Measurements from ENCODE around the gene GPR27.

GPR27 gene

GRCh38 chr3:71753701-71754609 lies at the start of gene GPR27:
GPR27 (plus strand) TSS chr3:71753855; CDS start chr3:71754050, 195 bp downstream.
- no peak within 1 kb of the TSS for H3K4me3 ChIP-seq (replicated peaks; ENCODE audit: low read depth, low read length)
- DNase-seq (ENCODE audit: low read depth), result peak; percentile 34
- TF ChIP-seq CTCF (IDR thresholded peaks at IDR 0.05; ENCODE audit: low read length, missing control alignments), result no peak

GRCh38 chr3:71704915-71705314 lies 48.7 kb upstream of the GPR27 start:
- TF ChIP-seq CTCF (IDR thresholded peaks at IDR 0.05; ENCODE audit: low read length, missing control alignments), result no peak
- DNase-seq (ENCODE audit: low read depth), result no peak
- no peak overlapping the region for H3K4me3 ChIP-seq (replicated peaks; ENCODE audit: low read depth, low read length)

GRCh38 chr3:71705681-71706080 lies 48.0 kb upstream of the GPR27 start:
- no peak overlapping the region for H3K4me3 ChIP-seq (replicated peaks; ENCODE audit: low read depth, low read length)
- TF ChIP-seq CTCF (IDR thresholded peaks at IDR 0.05; ENCODE audit: low read length, missing control alignments), result no peak

GRCh38 chr3:71707595-71707994 lies 46.1 kb upstream of the GPR27 start:
- no peak for DNase-seq (ENCODE audit: low read depth)
- no peak for TF ChIP-seq CTCF (IDR thresholded peaks at IDR 0.05; ENCODE audit: low read length, missing control alignments)
- no peak overlapping the region for H3K4me3 ChIP-seq (replicated peaks; ENCODE audit: low read depth, low read length)

More at GRCh38 chr3:71705681-71706080, 48.0 kb upstream of the GPR27 start:
- DNase-seq (ENCODE audit: low read depth), result no peak

- TF ChIP-seq CTCF (IDR thresholded peaks at IDR 0.05; ENCODE audit: low read length, missing control alignments), result no peak
- H3K4me3 ChIP-seq (replicated peaks; ENCODE audit: low read depth, low read length), result no peak overlapping the region
- no peak for DNase-seq (ENCODE audit: low read depth)
These were observed 45.1 kb upstream of the GPR27 start for GRCh38 chr3:71708476-71709105.

- H3K4me3 ChIP-seq (replicated peaks; ENCODE audit: low read depth, low read length), result no peak overlapping the region
- TF ChIP-seq CTCF (IDR thresholded peaks at IDR 0.05; ENCODE audit: low read length, missing control alignments), result no peak
- no peak for DNase-seq (ENCODE audit: low read depth)
These were observed 43.6 kb upstream of the GPR27 start for GRCh38 chr3:71709908-71710511.
